H1 (cell line): Measurements from ENCODE around the gene SLC6A17. TPM values are rescaled to one million over a fixed set of nuclear protein-coding genes. Genes with fewer than 3 reads are reported as not detected.
A peak's percentile ranks its signal among the peaks of the same experiment; 100 is the strongest.

Source experiments
- CTCF ChIA-PET: fragments of 300-600 bp; sonication (Branson Sonifier 250); formaldehyde crosslinking; loops from one replicate; lab custom pipeline; 2021; ENCODE audit not compliant: partially characterized antibody; lab: Charles Lee
- POLR2A ChIA-PET: fragments of 300-600 bp; sonication (Branson Sonifier 250); formaldehyde crosslinking; loops from one replicate; lab custom pipeline; 2021; ENCODE audit warnings: inconsistent platforms; ENCODE audit not compliant: partially characterized antibody; lab: Charles Lee
- DNase-seq, 2 experiments: peaks; one replicate each; pipeline versions ENCODE4 v3.0.0 to v3.0.0-alpha.2; 2010 to 2022; ENCODE audit warnings: low spot score in 2 of 2, low read depth in 1 of 2, mixed read lengths in 1 of 2
- FAIRE-seq: peaks from 2 replicates; lab custom pipeline; 2011; peaks lifted over from hg19 to GRCh38; lab: Jason Lieb, UNC
- H2AFZ ChIP-seq: 2 replicates; pipeline ENCODE4 v1.8.1; 2012; ENCODE audit warnings: low read length, inconsistent platforms
- H2AK5ac ChIP-seq: 2 replicates; pipeline ENCODE4 v1.6.1; 2013; ENCODE audit warnings: low read depth, low read length
- H2BK120ac ChIP-seq: replicated peaks from 2 replicates; pipeline ENCODE3; 2013; ENCODE audit warnings: low read depth, low read length, inconsistent platforms
- H2BK12ac ChIP-seq: 2 replicates; pipeline ENCODE4 v1.6.1; 2013; ENCODE audit warnings: low read depth, low read length
- H2BK15ac ChIP-seq: 2 replicates; pipeline ENCODE4 v1.6.1; 2013; ENCODE audit warnings: low read length
- H2BK20ac ChIP-seq: 2 replicates; pipeline ENCODE4 v1.6.1; 2013; ENCODE audit warnings: low read length
- H2BK5ac ChIP-seq: 2 replicates; pipeline ENCODE4 v1.6.1; 2013; ENCODE audit warnings: low read depth, low read length
- H3K14ac ChIP-seq: 2 replicates; pipeline ENCODE4 v1.6.1; 2013; ENCODE audit warnings: inconsistent platforms; ENCODE audit not compliant: insufficient read length
- H3K18ac ChIP-seq: 2 replicates; pipeline ENCODE4 v1.6.1; 2013; ENCODE audit warnings: low read length; ENCODE audit errors: extremely low read depth
- H3K23ac ChIP-seq: 2 replicates; pipeline ENCODE4 v1.6.1; 2013; ENCODE audit warnings: inconsistent platforms; ENCODE audit not compliant: insufficient read length
- H3K23me2 ChIP-seq: 2 replicates; pipeline ENCODE4 v1.6.1; 2013; ENCODE audit warnings: low read depth, low read length
- H3K27ac ChIP-seq: 2 replicates; pipeline ENCODE4 v1.6.1; 2011; ENCODE audit warnings: low read depth, low read length, inconsistent platforms
- H3K27me3 ChIP-seq, 4 experiments: replicated peaks in 1 of 4; 1 replicate in 1 of 4; 2 replicates in 3 of 4; pipeline versions ENCODE4 v1.6.1 to v1.8.1; 2011 to 2013; ENCODE audit warnings: low read length in 3 of 4, mild to moderate bottlenecking in 3 of 4, inconsistent platforms in 2 of 4, mixed read lengths in 2 of 4, moderate library complexity in 1 of 4; ENCODE audit not compliant: control insufficient read depth in 3 of 4, insufficient read depth in 3 of 4; ENCODE audit errors: extremely low read depth in 1 of 4
- H3K36me3 ChIP-seq, 4 experiments: 2 replicates each; pipeline versions ENCODE4 v1.6.1 to v1.8.1; 2011 to 2013; ENCODE audit warnings: mild to moderate bottlenecking in 4 of 4, low read length in 3 of 4, moderate library complexity in 2 of 4, control low read depth in 1 of 4, inconsistent platforms in 1 of 4; ENCODE audit not compliant: insufficient read depth in 4 of 4, control insufficient read depth in 2 of 4
- H3K4ac ChIP-seq: replicated peaks from 2 replicates; pipeline ENCODE3; 2013; ENCODE audit warnings: low read length, low read depth, mixed read lengths, inconsistent platforms; ENCODE audit not compliant: insufficient read length
- H3K4me1 ChIP-seq, 4 experiments: replicated peaks in 1 of 4; 1 replicate in 1 of 4; 2 replicates in 3 of 4; pipeline versions ENCODE4 v1.6.1 to v1.8.1; 2011 to 2013; ENCODE audit warnings: low read length in 3 of 4, inconsistent platforms in 2 of 4, mixed read lengths in 1 of 4; ENCODE audit not compliant: insufficient read depth in 4 of 4, control insufficient read depth in 3 of 4
- H3K4me2 ChIP-seq, 2 experiments: 2 replicates each; pipeline versions ENCODE4 v1.6.1 to v1.8.1; 2011 to 2013; ENCODE audit warnings: low read depth in 2 of 2, low read length in 2 of 2, control low read depth in 1 of 2, inconsistent platforms in 1 of 2, mild to moderate bottlenecking in 1 of 2; ENCODE audit not compliant: insufficient read depth in 1 of 2
- H3K4me3 ChIP-seq, 4 experiments: fragments of 200-600, 300-600 bp in 1 of 4; sonication (generic), shearing (Covaris generic), sonication (Bioruptor Twin) in 1 of 4; 2 replicates each; pipeline versions ENCODE4 v1.5.1 to v1.8.1; 2011 to 2016; ENCODE audit warnings: low read length in 4 of 4, low read depth in 3 of 4, control low read depth in 2 of 4, inconsistent platforms in 2 of 4, mild to moderate bottlenecking in 2 of 4, mixed read lengths in 1 of 4, moderate library complexity in 1 of 4; ENCODE audit not compliant: insufficient read depth in 2 of 4; ENCODE audit errors: extremely low read depth in 1 of 4
- H3K56ac ChIP-seq: replicated peaks from 2 replicates; pipeline ENCODE3; 2013; ENCODE audit warnings: low read depth, mild to moderate bottlenecking, mixed read lengths, low read length, inconsistent platforms; ENCODE audit not compliant: insufficient read length
- H3K79me1 ChIP-seq: 2 replicates; pipeline ENCODE4 v1.6.1; 2013; ENCODE audit warnings: low read depth, low read length, control low read depth
- H3K79me2 ChIP-seq, 2 experiments: 2 replicates each; pipeline versions ENCODE4 v1.6.1 to v1.8.1; 2012 to 2013; ENCODE audit warnings: low read length in 2 of 2, mild to moderate bottlenecking in 2 of 2, inconsistent platforms in 1 of 2; ENCODE audit not compliant: insufficient read depth in 2 of 2, control insufficient read depth in 1 of 2
- H3K9ac ChIP-seq, 4 experiments: replicated peaks in 1 of 4; 1 replicate in 1 of 4; 2 replicates in 3 of 4; pipeline versions ENCODE4 v1.6.1 to v1.8.1; 2011 to 2013; ENCODE audit warnings: low read depth in 3 of 4, low read length in 3 of 4, control low read depth in 2 of 4, mild to moderate bottlenecking in 2 of 4, moderate library complexity in 2 of 4, inconsistent platforms in 1 of 4; ENCODE audit errors: extremely low read depth in 1 of 4
- H3K9me3 ChIP-seq, 2 experiments: 2 replicates each; pipeline versions ENCODE4 v1.6.1 to v1.8.1; 2012 to 2013; ENCODE audit warnings: mild to moderate bottlenecking in 2 of 2, moderate library complexity in 2 of 2, control low read depth in 1 of 2, inconsistent platforms in 1 of 2, low read depth in 1 of 2, low read length in 1 of 2, mixed read lengths in 1 of 2; ENCODE audit not compliant: insufficient read depth in 2 of 2
- H4K20me1 ChIP-seq, 2 experiments: replicated peaks in 1 of 2; 2 replicates each; pipeline versions ENCODE3 to v1.8.1; 2011 to 2013; ENCODE audit warnings: inconsistent platforms in 2 of 2, low read length in 2 of 2, mild to moderate bottlenecking in 1 of 2; ENCODE audit not compliant: insufficient read depth in 2 of 2, control insufficient read depth in 1 of 2
- H4K5ac ChIP-seq: 2 replicates; pipeline ENCODE4 v1.6.1; 2013; ENCODE audit warnings: low read length, low read depth, mixed read lengths, inconsistent platforms; ENCODE audit not compliant: insufficient read length
- H4K8ac ChIP-seq: 2 replicates; pipeline ENCODE4 v1.8.0; 2013; ENCODE audit warnings: mild to moderate bottlenecking, moderate library complexity, low read length, inconsistent platforms; ENCODE audit not compliant: insufficient read depth; ENCODE audit errors: extremely low read depth
- H4K91ac ChIP-seq: replicated peaks from 2 replicates; pipeline ENCODE3; 2013; ENCODE audit warnings: low read length, mixed read lengths, inconsistent platforms; ENCODE audit not compliant: insufficient read length
- CHD2 ChIP-seq: IDR thresholded peaks from 2 replicates; pipeline ENCODE4 v1.6.1; 2012; ENCODE audit warnings: low read length, improper control_type of control experiment
- E2F6 ChIP-seq: IDR thresholded peaks from 2 replicates; pipeline ENCODE4 v1.6.1; 2012; ENCODE audit warnings: inconsistent platforms
- GTF2F1 ChIP-seq: IDR thresholded peaks from 2 replicates; pipeline ENCODE4 v1.6.1; 2012; ENCODE audit warnings: low read depth, low read length, improper control_type of control experiment, borderline replicate concordance
- HDAC2 ChIP-seq, 2 experiments: fragments of 300-600 bp in 1 of 2; sonication (generic) in 1 of 2; IDR thresholded peaks; 2 replicates each; pipeline ENCODE4 v1.6.1; 2011 to 2012; ENCODE audit warnings: low read depth in 2 of 2, low read length in 2 of 2, mild to moderate bottlenecking in 2 of 2, moderate library complexity in 2 of 2, borderline replicate concordance in 1 of 2, inconsistent platforms in 1 of 2
- MAFK ChIP-seq: IDR thresholded peaks from 2 replicates; pipeline ENCODE4 v1.6.1; 2012; ENCODE audit warnings: low read depth, mild to moderate bottlenecking, improper control_type of control experiment, low read length
- NRF1 ChIP-seq: IDR thresholded peaks from 2 replicates; pipeline ENCODE4 v1.6.1; 2011; ENCODE audit warnings: mild to moderate bottlenecking, low read depth, low read length, improper control_type of control experiment
- PHF8 ChIP-seq: fragments of 200-600 bp; sonication (generic); conservative IDR thresholded peaks from 2 replicates; pipeline ENCODE4 v1.7.1; 2012; ENCODE audit warnings: low read depth, mild to moderate bottlenecking, inconsistent platforms, low read length, moderate library complexity
- SAP30 ChIP-seq: fragments of 300-600 bp; sonication (generic); IDR thresholded peaks from 2 replicates; pipeline ENCODE4 v1.7.1; 2012; ENCODE audit warnings: low read length, moderate library complexity, mild to moderate bottlenecking, inconsistent platforms; ENCODE audit not compliant: insufficient read depth, insufficient replicate concordance
- TAF7 ChIP-seq: optimal IDR thresholded peaks from 2 replicates; pipeline ENCODE3; 2011; ENCODE audit warnings: low read depth, mild to moderate bottlenecking, inconsistent platforms, low read length, moderate library complexity, borderline replicate concordance
- TEAD4 ChIP-seq: IDR thresholded peaks from 2 replicates; pipeline ENCODE4 v1.6.1; 2012; ENCODE audit warnings: low read depth, low read length, inconsistent platforms, mixed read lengths
- YY1 ChIP-seq: IDR thresholded peaks from 2 replicates; pipeline ENCODE4 v1.6.1; 2011; ENCODE audit warnings: low read depth, mild to moderate bottlenecking, low read length
- WGBS, 2 experiments: shearing (Covaris generic) in 1 of 2; methylation state at CpG; one replicate each; pipeline versions ENCODE4 v1.1.6 to v1.1.7; 2013 to 2015; ENCODE audit warnings: low lambda C conversion rate in 2 of 2, mixed read lengths in 2 of 2, inconsistent platforms in 1 of 2, low coverage in 1 of 2, missing lambda C conversion rate in 1 of 2; ENCODE audit not compliant: insufficient replicate concordance in 2 of 2, insufficient coverage in 1 of 2, insufficient read length in 1 of 2; ENCODE audit errors: extremely low coverage in 1 of 2, missing lambda C conversion rate in 1 of 2; 5-methylcytosine and 5-hydroxymethylcytosine counted together
- polyA plus RNA-seq, 7 experiments: library from polyadenylated mRNA; depleted of rRNA in 3 of 7; stranded (reverse) in 5 of 7; unstranded in 2 of 7; fragments of >200 nt in 5 of 7; fragments of 200-250 nt in 2 of 7; gene quantifications; 1 replicate in 5 of 7; 2 replicates in 1 of 7; 4 replicates in 1 of 7; pipeline versions ENCODE4 v1.2.1 to v1.2.3, GENCODE V29; 2011 to 2013; ENCODE audit warnings: missing spikeins in 2 of 7, mixed read lengths in 2 of 7
- total RNA-seq: library from RNA; stranded (reverse); fragmentation: NEBNext Ultra II Directional; extraction: Animal tissue kit (Norgen Biotek cat#: 25700); gene quantifications from 2 replicates; pipeline ENCODE4 v1.2.1, GENCODE V29; 2021

SLC6A17 gene
- total and polyA plus RNA-seq, 2 of the 8 experiments (the other 6 are each of a cell fraction or from before 2014, with no cell fraction given): 0.15 to 0.28 TPM

GRCh38 chr1:110208916-110209645, 58.8 kb downstream of the SLC6A17 start:
- no peak for DNase-seq
- peak overlapping the region; percentile 60 to 98 for H3K4me2 ChIP-seq
- TF ChIP-seq GTF2F1: no peak
- TF ChIP-seq HDAC2 (IDR thresholded peaks at IDR 0.05; ENCODE audit: borderline replicate concordance in 1 of 2, low read depth in 2 of 2, low read length in 2 of 2): no peak
- no peak for TF ChIP-seq YY1
- TF ChIP-seq MAFK: no peak
- no peak for TF ChIP-seq TAF7
- TF ChIP-seq E2F6: no peak
- no peak for TF ChIP-seq SAP30
- TF ChIP-seq TEAD4: no peak
- TF ChIP-seq NRF1: no peak
- TF ChIP-seq PHF8: no peak
- no peak for TF ChIP-seq CHD2

More at GRCh38 chr1:110208916-110209645, 58.8 kb downstream of the SLC6A17 start:
- no peak overlapping the region for H3K23ac ChIP-seq
- POLR2A ChIA-PET: interaction anchor here (0.8 to 3.9 kb wide), 8 partner anchors 14 to 140 kb away, joined by 3 to 12 read pairs (median 4); partner anchors contain the start of gene RBM15
- H3K9me3 ChIP-seq: no peaks in the 10 kb centered on the region
- no peak overlapping the region for H2BK15ac ChIP-seq
- peaks cover 5 to 22% (median 21%) of the 10 kb centered on the region in 4 experiments for H3K27me3 ChIP-seq
- peak overlapping the region; percentile 97; the same call in 1 of the 2 replicates for H3K18ac ChIP-seq
- CTCF ChIA-PET: interaction anchor here (0.6 to 19.1 kb wide), 40 partner anchors 9 to 314 kb away, joined by 3 to 1001 read pairs (median 4); partner anchors contain the start of genes LAMTOR5 and RBM15
- no peak overlapping the region for H4K8ac ChIP-seq
- H2AK5ac ChIP-seq: no peak overlapping the region
- H2AFZ ChIP-seq: peak overlapping the region; percentile 80
- H3K36me3 ChIP-seq: no peaks in the 10 kb centered on the region
- H3K23me2 ChIP-seq: peaks cover 20% of the 10 kb centered on the region; the same call in 1 of the 2 replicates
- 53% methylated on average over 7 of the region's 7 CpGs; no CpG with 5 or more reads in 1 of the 2 experiments for WGBS, 2 experiments
- no peak overlapping the region for H2BK12ac ChIP-seq
- peak overlapping the region in 2 of 4 experiments; percentile 51 to 54; a peak in 3 of 7 replicates for H3K9ac ChIP-seq
- no peak for FAIRE-seq
- H3K27ac ChIP-seq: no peak overlapping the region
- H3K14ac ChIP-seq: no peak overlapping the region
- no peaks in the 10 kb centered on the region for H3K79me1 ChIP-seq
- H2BK20ac ChIP-seq: no peak overlapping the region
- peak overlapping the region; percentile 41 to 78 (median 62) for H3K4me3 ChIP-seq
- H4K91ac ChIP-seq: no peak overlapping the region
- H3K56ac ChIP-seq: no peak overlapping the region
- no peak overlapping the region for H2BK120ac ChIP-seq
- peak overlapping the region; percentile 54; the same call in 1 of the 2 replicates for H2BK5ac ChIP-seq
- no peaks in the 10 kb centered on the region for H3K79me2 ChIP-seq
- H4K20me1 ChIP-seq: peaks cover 0 to 6% of the 10 kb centered on the region in 2 experiments
- no peak overlapping the region for H4K5ac ChIP-seq
- H3K4ac ChIP-seq: no peak overlapping the region
- peaks cover 7 to 23% (median 20%) of the 10 kb centered on the region in 4 experiments for H3K4me1 ChIP-seq
